HuH-7.5 (cell line): ENCODE results near the gene PDE1A.
"Not testable (repeated sequence)": the region's sequence is repeated elsewhere in the genome, so short reads cannot be mapped to it uniquely, and the experiment has no call there.

Source experiments
- DNase-seq: peaks from one replicate; pipeline ENCODE4 v3.0.0; 2011; ENCODE audit warnings: low spot score

The PDE1A gene

DNA sequence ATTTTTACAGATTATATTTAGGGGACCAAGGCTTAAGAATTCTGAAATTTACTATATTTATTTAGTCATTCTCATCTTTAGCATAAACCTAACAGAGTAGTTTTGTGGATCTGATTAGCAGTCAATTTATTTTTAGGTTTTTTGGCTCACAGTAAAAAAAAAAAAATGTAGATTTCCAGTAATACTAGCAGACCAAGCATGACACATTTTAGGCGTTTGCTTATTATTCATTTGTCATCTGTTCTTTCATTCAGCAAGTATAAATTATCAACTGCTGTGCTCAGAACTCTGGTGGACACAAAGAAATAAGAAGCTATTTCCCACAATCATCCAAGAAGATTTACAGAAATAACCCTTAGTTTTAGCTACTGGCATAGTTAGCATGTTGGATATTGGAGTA, 20.6 kb downstream of the PDE1A start:
- DNase-seq, result no peak

- no peak for DNase-seq
Measured at GRCh38 chr2:182404975-182405561, 21.8 kb downstream of the PDE1A start.

- DNase-seq, result no peak
Measured at GRCh38 chr2:182404092-182404491, 22.7 kb downstream of the PDE1A start.

DNA sequence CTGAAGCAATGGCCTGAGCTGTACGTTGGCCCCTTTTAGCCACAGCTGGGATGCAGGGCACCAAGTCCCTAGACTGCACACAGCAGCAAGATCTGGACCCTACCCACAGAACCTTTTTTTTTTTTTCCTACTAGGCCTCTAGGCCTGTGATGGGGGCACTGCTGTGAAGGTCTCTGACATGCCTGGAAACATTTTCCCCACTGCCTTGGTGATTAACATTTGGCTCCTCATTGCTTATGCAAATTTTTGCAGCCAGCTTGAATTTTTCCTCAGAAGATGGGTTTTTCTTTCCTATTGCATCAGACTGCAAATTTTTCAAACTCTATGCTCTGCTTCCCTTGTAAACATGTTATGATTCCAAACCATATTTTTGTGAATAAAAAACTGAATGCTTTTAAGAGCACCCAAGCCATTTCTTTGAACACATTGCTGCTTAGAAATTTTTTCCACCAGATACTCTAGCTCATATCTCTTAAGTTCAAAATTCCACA, 33.5 kb downstream of the PDE1A start:
- DNase-seq, result no peak

GRCh38 chr2:182391443-182391842, 35.4 kb downstream of the PDE1A start:
- DNase-seq, result no peak

DNA sequence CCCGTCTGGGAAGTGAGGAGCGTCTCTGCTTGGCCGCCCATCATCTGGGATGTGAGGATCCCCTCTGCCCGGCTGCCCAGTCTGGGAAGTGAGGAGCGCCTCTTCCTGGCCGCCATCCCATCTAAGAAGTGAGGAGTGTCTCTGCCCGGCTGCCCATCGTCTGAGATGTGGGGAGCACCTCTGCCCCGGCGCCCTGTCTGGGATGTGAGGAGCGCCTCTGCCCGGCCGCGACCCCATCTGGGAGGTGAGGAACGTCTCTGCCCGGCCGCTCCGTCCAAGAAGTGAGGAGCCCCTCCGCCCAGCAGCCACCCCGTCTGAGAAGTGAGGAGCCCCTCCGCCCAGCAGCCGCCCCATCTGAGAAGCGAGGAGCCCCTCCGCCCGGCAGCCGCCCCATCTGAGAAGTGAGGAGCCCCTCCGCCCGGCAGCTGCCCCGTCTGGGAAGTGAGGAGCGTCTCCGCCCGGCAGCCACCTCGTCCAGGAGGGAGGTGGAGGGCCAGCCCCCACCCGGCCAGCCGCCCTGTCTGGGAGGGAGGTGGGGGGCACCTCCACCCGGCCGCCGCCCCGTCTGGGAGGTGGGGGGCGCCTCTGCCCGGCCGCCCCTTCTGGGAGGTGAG, 40.5 kb downstream of the PDE1A start:
- DNase-seq, result not testable (repeated sequence)

GRCh38 chr2:182384860-182385259, 42.0 kb downstream of the PDE1A start:
- no peak for DNase-seq

DNA sequence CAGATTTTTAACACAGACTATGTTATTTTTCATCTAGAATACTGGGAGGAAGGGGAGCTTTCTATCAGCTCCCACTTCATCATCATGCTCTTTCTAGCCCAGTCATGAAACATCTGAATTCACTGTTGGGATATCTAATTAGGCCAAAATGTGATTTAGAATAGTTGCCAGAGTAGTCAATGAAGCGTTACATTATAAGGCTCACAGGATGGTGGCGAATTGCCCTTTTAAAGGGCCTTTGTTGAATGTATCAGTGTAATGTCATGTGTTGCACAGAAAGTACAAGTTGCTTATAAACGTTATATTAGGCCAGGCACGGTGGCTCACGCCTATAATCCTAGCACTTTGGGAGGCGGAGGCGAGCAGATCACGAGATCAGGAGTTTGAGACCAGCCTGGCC, 45.6 kb downstream of the PDE1A start:
- no peak for DNase-seq

GRCh38 chr2:182379241-182379640, 47.6 kb downstream of the PDE1A start:
- DNase-seq, result no peak

GRCh38 chr2:182378759-182379158, 48.1 kb downstream of the PDE1A start:
- DNase-seq, result no peak

GRCh38 chr2:182377467-182377866, 49.4 kb downstream of the PDE1A start:
- DNase-seq, result no peak

DNA sequence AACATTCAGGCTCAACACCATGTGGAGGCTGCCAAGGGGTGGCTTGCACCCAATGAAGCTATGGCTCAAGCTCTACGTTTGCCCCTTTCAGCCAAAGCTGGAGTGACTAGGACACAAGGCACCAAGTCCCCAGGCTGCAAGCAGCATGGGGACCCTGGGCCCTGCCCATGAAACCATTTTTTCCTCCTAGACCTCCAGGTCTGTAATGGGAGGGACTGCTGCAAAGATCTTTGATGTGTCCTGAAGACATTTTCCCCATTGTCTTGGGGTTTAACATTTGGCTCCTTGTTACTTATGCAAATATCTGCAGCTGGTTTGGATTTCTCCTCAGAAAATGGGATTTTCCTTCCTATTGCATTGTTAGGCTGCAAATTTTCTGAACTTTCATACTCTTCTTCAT, 51.0 kb downstream of the PDE1A start:
- no peak for DNase-seq

GRCh38 chr2:182372661-182373060, 54.2 kb downstream of the PDE1A start:
- no peak for DNase-seq

GRCh38 chr2:182368996-182369395, 57.8 kb downstream of the PDE1A start:
- no peak for DNase-seq

DNA sequence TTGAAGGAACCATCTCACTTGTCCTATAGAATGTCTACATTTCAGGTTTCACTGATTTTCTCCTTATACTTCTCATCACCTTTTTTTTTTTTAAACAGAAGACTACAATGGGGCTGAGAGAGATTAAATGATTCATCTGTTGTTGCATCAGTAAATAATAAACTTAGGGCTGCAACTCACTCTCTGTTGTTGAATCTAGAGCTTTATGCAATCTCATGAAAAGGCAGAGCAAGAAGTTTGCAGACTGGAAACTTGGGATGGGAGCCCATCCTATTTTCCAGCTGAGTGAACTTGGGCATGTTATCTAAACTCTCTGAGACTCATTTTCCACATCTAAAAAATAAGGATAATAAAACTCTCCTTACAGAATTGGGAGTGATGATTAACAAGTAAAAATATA, 58.4 kb downstream of the PDE1A start:
- DNase-seq, result no peak

- no peak for DNase-seq
Measured at GRCh38 chr2:182367401-182367800, 59.4 kb downstream of the PDE1A start.

GRCh38 chr2:182366628-182367027, 60.2 kb downstream of the PDE1A start:
- DNase-seq, result no peak

- no peak for DNase-seq
Measured at GRCh38 chr2:182365855-182366254, 61.0 kb downstream of the PDE1A start.

- no peak for DNase-seq
Measured at GRCh38 chr2:182361477-182361876, 65.4 kb downstream of the PDE1A start.

DNA sequence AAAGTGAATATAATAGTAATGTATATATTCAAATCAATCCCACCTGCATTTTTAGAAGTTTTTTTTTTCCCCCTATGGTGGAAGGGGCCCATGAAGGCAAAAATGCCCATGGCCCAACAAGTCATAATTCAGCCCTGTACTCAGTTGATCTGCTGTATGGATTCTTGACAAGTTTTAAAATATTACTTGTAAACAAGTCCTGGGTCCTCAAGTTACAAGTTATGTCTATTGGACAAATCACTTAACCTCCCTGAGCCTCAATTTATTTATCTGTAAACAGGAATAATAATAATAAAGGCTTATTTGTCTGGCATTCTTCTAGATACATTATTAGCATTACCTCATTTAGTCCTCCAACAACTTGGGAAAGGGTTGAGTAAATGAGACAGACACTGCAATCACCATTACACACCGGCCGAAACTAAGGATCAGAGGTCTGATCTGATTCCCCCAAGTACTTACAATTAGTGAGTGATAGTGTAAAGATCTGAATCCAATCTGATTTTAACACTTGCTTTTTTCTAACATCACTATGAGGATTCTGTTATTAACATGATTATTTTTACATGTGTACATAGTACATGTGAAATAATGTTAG, 66.1 kb downstream of the PDE1A start:
- DNase-seq, result no peak

DNA sequence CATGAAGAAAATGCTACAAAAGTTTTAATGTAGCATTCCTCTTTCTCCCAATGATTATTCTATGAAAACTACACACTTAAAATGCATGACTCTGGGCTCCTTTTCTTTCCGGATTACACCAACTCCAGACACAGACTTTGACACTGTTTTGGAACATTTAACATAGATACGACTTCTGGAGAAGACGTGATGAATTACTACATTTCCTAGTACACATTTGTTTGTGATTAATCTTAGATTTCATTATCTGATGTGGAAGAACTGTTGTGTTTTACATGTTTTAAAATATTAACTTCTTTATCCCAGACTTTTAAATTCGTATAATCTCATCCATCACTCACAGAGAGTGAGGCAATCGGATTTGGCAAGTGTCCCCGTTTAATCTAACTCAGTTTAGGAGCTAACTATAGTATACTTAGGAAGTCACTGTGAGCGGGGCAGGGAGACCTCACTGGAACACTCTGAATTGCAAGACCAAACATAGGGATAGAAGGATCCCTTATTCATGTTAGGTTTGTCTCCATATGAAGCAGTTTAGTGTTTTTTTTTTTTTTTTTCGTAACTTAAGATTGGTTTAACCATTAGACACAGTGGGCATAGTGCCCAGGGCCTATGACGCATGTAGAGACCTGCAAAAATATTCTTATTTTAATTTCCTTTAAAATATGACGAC, 66.7 kb downstream of the PDE1A start:
- no peak for DNase-seq

- DNase-seq, result no peak
Measured at GRCh38 chr2:182359027-182359989, 67.5 kb downstream of the PDE1A start.
